Natural killer cell treated with Interleukin-12 subunit alpha and Interleukin-12 subunit beta and Interleukin-15 and Interleukin-18, amount 100 ng/mL, for 72 hours (primary cell): ENCODE measurements around the gene CHD5. TPM values are rescaled to one million over a fixed set of nuclear protein-coding genes. Genes with fewer than 3 reads are reported as not detected.
"Not testable (repeated sequence)": the region's sequence is repeated elsewhere in the genome, so short reads cannot be mapped to it uniquely, and the experiment has no call there.

Experiments used
- ATAC-seq, 2 donors: fragments of 150-1000 bp; cut with Tn5 transposase in 1 of 2; sonication (Bioruptor Pico), chemical (Tn5 transposase) in 1 of 2; 2 replicates each; pipeline ENCODE4 v1.10.0; 2021
- DNase-seq: peaks from one replicate; pipeline ENCODE4 v3.0.0; 2022; ENCODE audit warnings: low spot score
- H3K27ac Mint-ChIP-seq, 2 donors: 1 replicate in 1 of 2; 2 replicates in 1 of 2; pipeline ENCODE4 v1.8.0; 2022; ENCODE audit warnings: mixed read lengths in 2 of 2, mild to moderate bottlenecking in 1 of 2, moderate library complexity in 1 of 2
- H3K27me3 Mint-ChIP-seq, 2 donors: 1 replicate in 1 of 2; 2 replicates in 1 of 2; pipeline ENCODE4 v1.8.0; 2022; ENCODE audit warnings: mixed read lengths in 2 of 2
- H3K36me3 Mint-ChIP-seq: one replicate; pipeline ENCODE4 v1.8.0; 2022; ENCODE audit warnings: mixed read lengths
- H3K4me1 Mint-ChIP-seq, 2 donors: 1 replicate in 1 of 2; 2 replicates in 1 of 2; pipeline ENCODE4 v1.8.0; 2022; ENCODE audit warnings: low read depth in 2 of 2, mixed read lengths in 2 of 2, mild to moderate bottlenecking in 1 of 2
- H3K4me3 Mint-ChIP-seq: one replicate; pipeline ENCODE4 v1.8.0; 2022; ENCODE audit warnings: mixed read lengths
- H3K9me3 Mint-ChIP-seq: 2 replicates; pipeline ENCODE4 v1.8.0; 2022; ENCODE audit warnings: mixed read lengths
- total RNA-seq, 2 donors: library from RNA; stranded (reverse); gene quantifications; one replicate each; pipeline ENCODE4 v1.2.3, GENCODE V29; 2022

Gene CHD5
- total RNA-seq, 2 donors from 2014 or later: 0.31 to 0.78 TPM

DNA sequence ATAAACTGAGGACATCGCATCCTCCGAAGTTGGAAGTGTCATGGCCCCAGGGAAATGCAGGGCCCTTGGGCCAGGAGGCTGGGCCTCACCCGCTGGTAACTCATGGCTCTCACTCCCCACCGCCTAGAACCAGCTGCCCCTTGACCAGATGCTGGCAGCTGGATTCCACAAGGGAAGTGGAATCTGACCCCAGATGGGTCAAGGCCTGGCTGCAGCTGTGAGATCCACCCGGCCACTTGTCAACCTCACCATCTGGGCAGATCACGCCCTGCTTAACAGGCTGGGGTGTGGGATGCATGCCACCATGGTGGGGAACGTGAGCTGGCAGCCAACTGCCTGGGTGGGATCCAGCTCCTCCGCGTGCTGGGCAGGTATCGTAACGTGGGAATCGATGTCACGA lies 108.9 kb downstream of the CHD5 start:
- Mint-ChIP-seq H3K36me3 (no peaks in the 10 kb centered on the region), H3K27ac (no peak overlapping the region), H3K27me3 (no peaks in the 10 kb centered on the region), H3K4me1 (peaks cover 0 to 14% of the 10 kb centered on the region in 2 donors), H3K9me3 (no peaks in the 10 kb centered on the region), H3K4me3 (no peak overlapping the region)
- DNase-seq: no peak
- ATAC-seq: no peak

DNA sequence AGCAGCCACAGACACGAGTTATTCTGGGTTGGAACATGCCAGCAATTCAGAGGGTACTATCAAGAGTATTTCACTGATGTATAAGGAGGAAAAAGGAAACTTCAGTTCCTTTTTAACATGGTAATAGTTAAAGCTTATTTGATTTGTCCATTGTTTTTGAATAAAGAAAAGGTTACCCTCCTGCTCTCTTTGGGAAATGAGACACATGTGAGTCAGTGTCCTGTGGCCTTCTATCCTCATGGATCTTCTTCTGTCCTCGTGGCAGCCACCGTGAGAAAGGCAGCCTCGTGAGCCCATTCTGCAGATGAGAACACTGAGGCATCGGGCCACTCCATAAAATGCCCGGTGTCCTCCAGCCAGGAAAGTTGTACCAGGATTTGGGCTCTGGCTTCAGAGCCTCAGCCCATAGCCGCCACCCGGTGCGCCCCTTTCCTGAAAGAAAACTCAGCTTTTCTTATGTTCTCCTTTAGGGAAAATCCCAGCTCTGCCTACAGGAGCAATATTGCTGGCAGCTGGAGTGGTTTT lies 109.6 kb downstream of the CHD5 start:
- no peaks in the 10 kb centered on the region for H3K27me3 Mint-ChIP-seq
- H3K4me3 Mint-ChIP-seq: no peak overlapping the region
- DNase-seq: no peak
- no peak for ATAC-seq
- H3K4me1 Mint-ChIP-seq: peaks cover 0 to 10% of the 10 kb centered on the region in 2 donors
- H3K27ac Mint-ChIP-seq: no peak overlapping the region
- H3K36me3 Mint-ChIP-seq: no peaks in the 10 kb centered on the region
- no peaks in the 10 kb centered on the region for H3K9me3 Mint-ChIP-seq

DNA sequence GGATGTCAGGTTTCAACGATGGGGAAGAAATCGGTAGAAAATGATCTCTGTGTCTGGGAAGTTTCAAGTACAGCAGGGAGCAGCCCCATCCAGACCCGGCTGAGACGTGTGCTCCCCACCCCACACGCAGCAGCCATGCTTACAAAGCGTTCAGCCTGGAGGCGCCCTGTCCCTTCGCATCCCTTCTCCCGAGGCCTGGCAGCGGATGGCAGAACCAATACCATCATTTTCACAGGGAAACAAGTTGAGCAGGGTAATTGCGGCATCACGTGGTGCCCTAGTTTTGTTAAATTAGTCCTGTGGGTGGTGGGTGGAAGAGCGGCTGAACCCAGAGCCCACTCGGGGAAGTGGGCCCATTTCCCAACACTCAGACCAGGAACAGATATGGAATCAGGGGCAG lies 110.5 kb downstream of the CHD5 start:
- peak overlapping the region in 1 of 2 donors; percentile 43 for H3K27ac Mint-ChIP-seq
- no peaks in the 10 kb centered on the region for H3K27me3 Mint-ChIP-seq
- no peaks in the 10 kb centered on the region for H3K9me3 Mint-ChIP-seq
- no peaks in the 10 kb centered on the region for H3K36me3 Mint-ChIP-seq
- no peak for DNase-seq
- H3K4me1 Mint-ChIP-seq: peaks cover 0 to 4% of the 10 kb centered on the region in 2 donors
- no peak overlapping the region for H3K4me3 Mint-ChIP-seq
- no peak for ATAC-seq

DNA sequence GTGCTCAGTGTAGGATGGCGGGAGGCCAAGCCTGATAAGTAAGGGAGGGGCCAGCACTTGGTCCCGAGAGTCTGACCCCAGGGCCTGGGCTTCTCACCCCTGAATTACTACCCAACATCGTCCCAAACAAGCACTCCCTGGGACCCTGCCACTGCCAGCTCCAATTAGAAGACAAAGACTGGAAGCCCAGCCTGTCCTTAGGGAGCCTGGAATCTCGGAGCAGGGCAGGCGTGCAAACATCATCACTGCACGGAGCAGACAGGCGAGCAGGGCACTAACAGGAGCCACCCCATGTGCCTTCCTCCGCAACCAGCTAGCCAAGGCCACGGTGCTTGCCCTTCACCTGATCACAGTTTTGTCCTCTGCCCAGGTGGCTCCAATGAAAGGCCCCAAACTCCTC lies 111.2 kb downstream of the CHD5 start:
- ATAC-seq (no peak), DNase-seq (no peak)
- Mint-ChIP-seq H3K36me3 (no peaks in the 10 kb centered on the region), H3K4me1 (peaks cover under 1 to 5% of the 10 kb centered on the region in 2 donors), H3K27ac (peak overlapping the region in 1 of 2 donors; percentile 43), H3K9me3 (no peaks in the 10 kb centered on the region), H3K27me3 (no peaks in the 10 kb centered on the region), H3K4me3 (no peak overlapping the region)

DNA sequence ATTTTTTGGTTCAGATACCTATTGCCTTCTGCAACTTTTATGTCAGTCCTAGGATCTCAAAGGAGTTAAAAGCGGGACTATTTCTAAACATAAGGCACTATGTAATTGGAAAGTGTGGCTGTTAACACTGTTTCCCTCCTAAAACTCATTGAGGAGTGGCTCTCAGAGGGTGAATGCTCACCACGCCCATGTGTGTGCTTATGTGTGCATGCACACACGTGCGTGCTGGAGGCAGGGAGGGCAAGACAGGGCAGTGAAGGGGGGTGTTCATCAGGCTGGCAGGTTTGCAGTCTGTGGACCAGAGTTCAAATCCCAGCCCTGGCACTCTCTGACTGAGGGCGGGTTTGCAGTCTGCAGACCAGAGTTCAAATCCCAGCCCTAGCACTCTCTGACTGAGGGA lies 112.0 kb downstream of the CHD5 start:
- Mint-ChIP-seq H3K9me3 (no peaks in the 10 kb centered on the region), H3K36me3 (peaks cover 4% of the 10 kb centered on the region), H3K27me3 (no peaks in the 10 kb centered on the region), H3K4me1 (peaks cover 5 to 11% of the 10 kb centered on the region in 2 donors), H3K4me3 (no peak overlapping the region), H3K27ac (no peak overlapping the region)
- DNase-seq (no peak), ATAC-seq (no peak)

DNA sequence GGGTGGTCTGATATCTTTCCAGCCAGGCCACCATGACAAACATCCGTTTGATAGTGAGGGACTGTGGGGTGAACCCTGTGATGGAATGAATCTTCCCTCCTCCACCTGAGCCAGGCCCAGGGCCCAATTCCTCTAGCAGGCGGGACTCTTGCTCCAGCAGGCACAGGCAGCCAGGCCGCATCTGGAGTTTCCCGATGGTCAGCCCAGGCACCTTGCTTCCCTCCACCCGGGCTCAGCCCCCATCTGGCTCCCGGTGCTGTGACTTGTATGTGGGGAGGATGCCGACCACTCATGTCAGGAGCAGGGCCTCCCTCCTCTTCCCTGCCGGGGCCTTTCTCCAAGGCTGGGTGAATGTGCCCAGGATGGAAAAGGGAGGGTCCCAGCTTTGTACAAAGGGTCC lies 113.4 kb downstream of the CHD5 start:
- H3K4me1 Mint-ChIP-seq: peaks cover 5 to 11% of the 10 kb centered on the region in 2 donors

DNA sequence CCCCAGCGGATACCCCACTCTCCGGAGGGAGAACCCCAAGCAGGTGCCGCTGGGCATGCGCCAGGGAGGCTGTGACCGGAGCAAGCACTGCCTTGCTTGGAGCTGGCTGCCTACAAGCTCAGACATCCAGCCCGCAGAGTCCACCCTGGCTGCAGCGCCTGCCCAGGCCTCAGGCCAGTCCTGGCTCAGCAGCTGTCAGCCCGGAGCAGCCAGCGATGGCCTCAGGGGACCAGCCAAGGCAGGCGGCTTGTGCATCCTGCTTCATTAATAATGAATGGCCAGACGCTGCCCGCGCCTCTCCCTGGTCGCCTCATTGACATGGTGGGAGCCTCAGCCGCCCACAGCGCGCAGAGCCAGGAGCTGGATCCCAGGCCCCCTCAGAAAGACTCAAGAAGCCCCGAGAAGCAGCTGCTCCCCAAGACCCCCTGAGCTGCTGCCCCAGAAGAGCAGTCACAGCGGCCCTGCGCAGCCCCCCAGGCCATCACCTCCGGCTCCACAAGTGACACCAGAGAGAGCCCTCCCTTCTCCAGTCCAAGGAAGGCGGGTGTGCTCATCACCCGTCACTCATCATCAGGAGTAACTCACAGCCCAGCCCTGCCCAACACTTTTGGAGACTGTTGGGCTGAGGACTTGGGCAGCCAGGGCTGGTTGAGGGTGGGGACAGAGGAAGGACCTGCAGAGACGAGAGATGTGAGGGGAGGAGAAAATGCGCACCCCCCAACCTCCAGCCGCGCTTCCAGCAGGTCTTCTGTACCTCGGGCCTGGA lies 114.8 kb downstream of the CHD5 start:
- DNase-seq (no peak), ATAC-seq (no peak)
- no peak overlapping the region for H3K4me3 Mint-ChIP-seq
- no peak overlapping the region for H3K27ac Mint-ChIP-seq
- H3K27me3 Mint-ChIP-seq: no peaks in the 10 kb centered on the region
- H3K9me3 Mint-ChIP-seq: no peaks in the 10 kb centered on the region
- peaks cover 4% of the 10 kb centered on the region for H3K36me3 Mint-ChIP-seq
- H3K4me1 Mint-ChIP-seq: peaks cover 6 to 11% of the 10 kb centered on the region in 2 donors

More for the DNA sequence above, 113.4 kb downstream of the CHD5 start:
- H3K4me3 Mint-ChIP-seq: no peak overlapping the region
- peaks cover 4% of the 10 kb centered on the region for H3K36me3 Mint-ChIP-seq
- DNase-seq: no peak
- ATAC-seq: no peak
- H3K9me3 Mint-ChIP-seq: no peaks in the 10 kb centered on the region
- H3K27me3 Mint-ChIP-seq: no peaks in the 10 kb centered on the region
- H3K27ac Mint-ChIP-seq: no peak overlapping the region

DNA sequence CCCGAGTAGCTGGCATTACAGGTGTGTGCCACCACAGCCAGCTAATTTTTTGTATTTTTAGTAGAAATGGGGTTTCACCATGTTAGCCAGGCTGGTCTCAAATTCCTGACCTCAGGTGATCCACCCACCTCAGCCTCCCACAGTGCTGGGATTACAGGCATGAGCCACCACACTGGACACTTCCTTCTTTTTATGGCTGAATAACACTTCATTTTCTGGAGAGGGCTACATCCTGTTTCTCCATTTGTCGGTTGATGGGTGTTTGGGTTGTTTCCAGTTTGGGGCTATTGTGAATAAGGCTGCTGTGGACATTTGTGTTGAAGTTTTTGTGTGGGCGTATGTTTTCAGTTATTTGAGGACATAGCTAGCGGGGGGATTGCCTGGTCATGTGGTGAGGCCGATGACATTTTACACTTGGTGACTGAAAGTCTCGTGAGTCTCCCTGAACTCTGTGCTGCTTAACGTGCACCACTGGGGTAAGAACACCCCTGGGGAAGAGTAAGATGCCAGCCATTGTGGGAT lies 116.5 kb downstream of the CHD5 start:
- DNase-seq, H3K4me3 Mint-ChIP-seq, H3K36me3 Mint-ChIP-seq, H3K27me3 Mint-ChIP-seq, H3K9me3 Mint-ChIP-seq, ATAC-seq: not testable (repeated sequence)
- peak overlapping the region; percentile 2 to 45 for H3K27ac Mint-ChIP-seq
- H3K4me1 Mint-ChIP-seq: peaks cover 11 to 14% of the 10 kb centered on the region in 2 donors

DNA sequence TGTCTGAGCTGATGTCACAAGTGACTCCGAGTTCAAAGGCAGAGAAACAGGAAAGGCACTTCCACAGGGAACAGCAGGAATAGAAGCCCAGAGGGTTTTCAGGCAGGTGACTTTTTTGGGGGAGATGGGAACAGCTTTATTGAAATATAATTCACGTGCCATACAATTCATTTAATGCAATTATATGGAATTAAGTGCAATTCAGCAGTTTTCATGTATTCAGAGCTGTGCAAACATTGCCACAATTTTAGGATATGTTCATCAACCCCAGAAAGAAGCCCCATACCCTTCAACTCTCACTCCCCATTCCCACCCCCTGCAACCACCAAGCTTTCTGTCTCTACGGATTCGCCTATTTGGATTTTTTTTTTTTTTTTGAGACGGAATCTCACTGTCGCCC lies 117.5 kb downstream of the CHD5 start:
- no peak overlapping the region for H3K4me3 Mint-ChIP-seq
- H3K9me3 Mint-ChIP-seq: no peaks in the 10 kb centered on the region
- DNase-seq: no peak
- H3K4me1 Mint-ChIP-seq: peaks cover 11 to 14% of the 10 kb centered on the region in 2 donors
- H3K27ac Mint-ChIP-seq: no peak overlapping the region
- ATAC-seq: no peak
- no peaks in the 10 kb centered on the region for H3K27me3 Mint-ChIP-seq
- H3K36me3 Mint-ChIP-seq: peaks cover 4% of the 10 kb centered on the region

DNA sequence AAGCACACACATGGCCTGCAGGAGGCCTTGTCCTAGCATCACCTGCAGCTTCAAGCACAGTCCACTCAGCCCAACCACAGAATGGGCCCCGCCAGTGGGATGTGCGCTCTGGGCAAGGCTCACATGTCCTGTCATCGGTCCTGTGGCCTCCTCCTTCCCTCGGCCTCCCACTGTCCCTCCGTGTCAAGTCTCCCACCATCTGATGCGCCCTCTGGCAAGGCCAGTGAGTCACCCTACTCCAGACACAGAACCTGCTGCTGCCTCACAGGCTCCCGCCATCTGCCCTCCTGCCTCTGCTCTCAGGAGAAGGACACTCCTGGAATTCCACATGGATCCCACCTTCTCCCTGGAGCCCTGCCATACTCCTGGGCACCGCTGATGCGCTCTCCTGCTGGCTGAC lies 120.3 kb downstream of the CHD5 start:
- Mint-ChIP-seq H3K4me1 (peaks cover 15 to 25% of the 10 kb centered on the region in 2 donors), H3K9me3 (no peaks in the 10 kb centered on the region), H3K27me3 (no peaks in the 10 kb centered on the region), H3K4me3 (no peak overlapping the region), H3K27ac (peak overlapping the region; percentile 39 to 80), H3K36me3 (peaks cover 4% of the 10 kb centered on the region)
- DNase-seq (no peak), ATAC-seq (peak in 1 of 2 donors; percentile 5)

DNA sequence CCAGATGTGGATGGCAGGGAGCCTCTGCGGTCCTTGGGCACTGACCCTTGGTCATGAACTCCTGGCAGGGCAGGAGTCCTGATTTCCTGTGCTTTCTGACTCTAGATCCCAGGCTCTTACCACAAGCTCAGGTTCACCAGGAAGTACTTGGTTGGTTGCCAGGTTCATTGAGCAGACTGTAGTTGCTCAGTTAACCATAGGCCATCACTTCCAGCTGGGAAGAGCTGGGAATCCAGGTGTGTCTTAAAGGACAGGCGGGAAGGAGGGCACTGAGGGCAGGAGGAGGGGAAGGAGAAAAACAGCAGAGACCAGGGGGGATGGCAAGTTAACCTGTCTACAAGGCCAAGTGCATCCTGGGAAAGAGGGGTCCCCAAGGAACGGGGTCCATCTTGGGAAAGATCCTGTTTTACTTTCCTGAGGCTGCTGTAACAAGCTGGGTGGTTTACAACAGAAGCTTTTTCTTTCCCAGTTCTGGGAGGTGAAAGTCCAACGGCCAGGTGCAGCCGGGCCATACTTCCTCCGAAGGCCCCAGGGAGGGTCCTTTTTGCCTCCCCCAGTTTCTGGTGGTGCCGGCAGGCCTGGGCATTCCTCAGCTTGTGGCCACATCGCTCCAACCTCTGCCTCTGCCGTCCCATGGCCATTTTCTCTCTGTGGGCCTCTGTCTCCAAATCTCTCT lies 122.8 kb downstream of the CHD5 start:
- DNase-seq: no peak
- no peaks in the 10 kb centered on the region for H3K36me3 Mint-ChIP-seq
- peak overlapping the region; percentile 45 to 53 for H3K27ac Mint-ChIP-seq
- H3K4me1 Mint-ChIP-seq: peaks cover 26% of the 10 kb centered on the region in 2 donors
- no peak for ATAC-seq
- no peak overlapping the region for H3K4me3 Mint-ChIP-seq
- no peaks in the 10 kb centered on the region for H3K27me3 Mint-ChIP-seq
- no peaks in the 10 kb centered on the region for H3K9me3 Mint-ChIP-seq

DNA sequence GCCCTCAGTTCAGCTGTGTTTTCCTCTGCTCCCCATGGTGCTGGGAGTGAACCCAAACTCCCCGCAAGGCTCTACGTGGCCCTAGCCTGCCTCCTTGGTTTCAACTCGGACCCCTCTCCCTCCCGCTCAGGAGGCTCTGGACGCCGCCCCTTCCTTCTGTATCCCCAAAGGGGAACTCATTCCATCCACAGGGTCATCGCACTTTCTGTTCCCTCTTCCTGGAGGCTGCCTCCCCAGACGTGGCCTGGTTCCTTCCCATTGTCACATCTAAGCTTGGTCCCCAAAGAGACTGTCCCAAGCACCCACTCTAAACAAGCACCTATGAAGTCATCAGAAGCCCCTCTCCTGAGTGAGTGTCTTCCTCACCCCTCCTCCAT lies 123.6 kb downstream of the CHD5 start:
- Mint-ChIP-seq H3K27ac (peak overlapping the region; percentile 45 to 53), H3K36me3 (no peaks in the 10 kb centered on the region), H3K4me1 (peaks cover 26 to 29% of the 10 kb centered on the region in 2 donors), H3K27me3 (no peaks in the 10 kb centered on the region), H3K4me3 (no peak overlapping the region), H3K9me3 (no peaks in the 10 kb centered on the region)
- no peak for ATAC-seq
- no peak for DNase-seq

DNA sequence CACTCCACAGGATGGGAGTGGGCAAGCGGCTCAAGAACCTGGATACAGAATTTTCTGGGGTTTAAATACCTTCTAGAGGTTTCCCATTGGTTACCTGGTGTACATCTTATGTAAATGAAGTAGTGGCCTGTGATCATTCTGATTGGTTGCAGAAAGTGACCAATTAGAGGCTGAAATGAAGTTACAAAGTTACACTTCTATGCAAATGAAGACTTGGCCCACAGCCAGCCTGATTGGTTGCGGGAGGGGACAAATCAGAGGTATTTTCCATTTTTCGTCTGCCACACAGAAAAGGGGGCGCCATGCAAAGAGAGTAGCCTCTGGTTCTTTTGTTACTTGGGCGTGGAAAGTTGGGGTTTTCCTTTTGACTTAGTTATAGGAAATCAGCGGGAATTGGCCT lies 125.5 kb downstream of the CHD5 start:
- ATAC-seq (no peak), DNase-seq (no peak)
- H3K27me3 Mint-ChIP-seq: no peaks in the 10 kb centered on the region
- H3K4me1 Mint-ChIP-seq: peaks cover 31 to 32% of the 10 kb centered on the region in 2 donors
- no peaks in the 10 kb centered on the region for H3K9me3 Mint-ChIP-seq
- H3K36me3 Mint-ChIP-seq: no peaks in the 10 kb centered on the region
- H3K27ac Mint-ChIP-seq: peak overlapping the region in 1 of 2 donors; percentile 77
- no peak overlapping the region for H3K4me3 Mint-ChIP-seq

DNA sequence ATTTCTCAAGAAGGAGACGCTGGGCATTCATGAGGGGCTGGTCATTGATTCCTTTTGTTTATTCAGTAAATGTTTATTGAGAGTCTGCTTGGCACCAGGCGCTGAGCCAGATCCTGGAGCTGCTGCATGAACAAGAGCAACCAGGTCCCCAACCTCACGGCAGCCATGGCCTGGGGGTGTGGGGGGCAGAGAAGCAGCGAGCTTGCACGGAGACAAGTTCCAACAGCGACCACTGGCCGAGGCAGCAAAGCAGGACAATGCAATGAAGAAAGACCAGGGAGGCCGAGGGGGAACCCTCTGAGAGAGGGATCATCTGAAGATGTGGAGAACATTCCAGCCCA lies 126.9 kb downstream of the CHD5 start:
- Mint-ChIP-seq H3K4me1 (peaks cover 32 to 36% of the 10 kb centered on the region in 2 donors), H3K27ac (peak overlapping the region; percentile 55 to 59), H3K4me3 (no peak overlapping the region), H3K36me3 (no peaks in the 10 kb centered on the region), H3K27me3 (no peaks in the 10 kb centered on the region), H3K9me3 (no peaks in the 10 kb centered on the region)
- no peak for DNase-seq
- no peak for ATAC-seq
